Fibroblast of skin of right quadriceps (primary cell): ENCODE measurements around the gene RAD51B.
A peak's percentile ranks its signal among the peaks of the same experiment; 100 is the strongest.

Experiments used
- DNase-seq: peaks from one replicate; pipeline ENCODE4 v3.0.0-alpha.2; 2013

The RAD51B gene

DNA sequence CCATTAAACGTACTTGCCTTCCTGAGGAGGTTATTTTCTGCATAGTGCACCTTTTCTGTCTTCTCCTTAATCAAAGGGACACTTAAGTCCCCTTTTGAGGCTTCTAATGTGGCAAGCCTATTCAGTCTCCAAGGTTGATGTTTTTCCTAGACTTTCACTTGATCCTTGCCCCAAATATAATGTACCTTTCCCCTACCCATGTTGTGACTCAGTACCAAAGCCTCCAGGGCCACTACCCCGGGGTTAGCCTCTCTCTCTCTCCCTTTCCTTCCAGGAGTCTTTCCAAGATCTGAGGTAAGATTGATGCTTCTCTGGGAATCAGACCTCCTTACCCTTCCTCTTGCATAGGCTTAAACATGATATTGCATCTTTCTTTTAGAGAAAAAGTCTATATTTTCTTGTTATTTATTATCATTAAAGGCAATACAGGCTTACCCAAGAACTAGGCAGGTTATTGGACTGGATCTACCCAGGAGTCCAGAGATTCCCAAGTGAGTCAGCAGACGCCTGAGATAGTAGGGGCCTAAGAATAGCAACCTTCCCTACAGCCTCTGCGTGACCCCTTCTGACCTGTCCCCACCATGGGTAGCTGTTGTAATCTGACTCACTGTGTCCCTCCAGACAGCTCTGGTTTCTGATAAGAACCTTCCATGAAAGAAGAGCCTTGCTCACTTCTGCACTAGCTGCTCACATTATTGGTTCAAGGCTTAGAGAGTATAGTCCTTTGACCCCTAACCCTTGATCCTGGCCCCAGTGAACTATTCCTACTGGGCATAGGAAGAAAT is 800.4 kb downstream of the RAD51B start:
- peak; percentile 29 for DNase-seq

DNA sequence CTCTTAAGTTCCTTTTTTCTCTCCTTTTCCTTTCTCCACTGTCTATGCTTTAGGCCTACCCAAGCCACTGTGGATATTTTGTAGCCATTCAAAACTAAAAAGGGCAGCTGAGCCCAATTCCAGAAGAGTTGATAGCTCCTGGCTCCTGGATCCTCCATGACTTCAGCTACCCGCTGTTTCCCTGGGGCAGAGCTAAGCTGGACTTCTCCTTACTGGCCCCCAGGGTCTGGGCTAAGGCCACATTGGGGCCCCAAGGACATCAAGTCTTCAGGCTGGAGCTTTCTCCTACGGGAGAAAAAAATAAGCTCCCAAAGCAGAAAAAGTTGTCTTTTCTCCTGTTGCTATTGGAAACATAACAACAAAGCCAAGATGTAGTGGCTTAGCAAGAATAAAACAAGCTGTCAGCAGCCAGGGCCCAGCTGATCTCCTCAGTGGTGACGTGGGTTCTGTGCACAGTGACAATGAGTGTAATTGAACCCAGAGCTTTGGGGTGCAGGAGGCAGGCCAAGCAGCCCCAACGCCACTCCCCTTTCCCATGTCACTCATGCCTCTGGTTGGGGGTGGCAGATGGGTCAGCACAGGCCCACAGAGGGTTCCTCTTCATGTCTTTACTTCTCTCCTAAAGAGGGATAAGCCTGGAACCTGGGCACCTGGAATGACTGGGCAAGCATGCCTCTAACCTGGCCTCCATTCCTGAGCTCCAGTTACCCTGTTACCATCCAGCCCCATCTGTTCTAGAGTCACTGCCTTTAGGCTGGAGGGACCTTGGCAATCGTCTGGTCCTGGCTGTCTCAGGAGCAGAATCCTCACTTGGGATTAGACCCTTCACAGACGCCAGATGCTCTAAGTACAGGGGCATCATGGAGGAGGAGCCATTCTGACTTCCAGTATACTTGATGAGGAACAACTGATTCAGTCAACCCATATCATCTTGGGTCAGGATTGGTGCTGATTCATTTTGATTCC is 802.1 kb downstream of the RAD51B start:
- peak; percentile 75 for DNase-seq

DNA sequence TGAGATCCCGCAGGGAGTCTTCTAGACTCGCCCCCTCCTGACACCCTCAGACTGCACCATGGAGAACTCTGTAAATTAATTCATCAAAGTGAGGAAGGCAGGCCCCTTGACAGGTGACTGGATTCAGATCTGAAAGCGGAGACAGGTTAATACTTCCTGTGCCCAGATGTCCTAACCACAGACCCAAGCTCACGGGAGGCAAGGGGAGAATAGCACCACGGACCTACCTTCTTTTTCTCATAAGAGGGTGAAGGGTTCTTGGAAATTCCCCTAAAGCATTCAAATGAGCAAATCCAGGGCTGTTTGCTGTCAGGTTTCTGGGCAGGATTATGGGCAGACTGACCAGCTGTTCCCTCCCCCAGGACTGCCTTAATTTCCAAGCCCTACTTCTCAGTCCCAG is 803.3 kb downstream of the RAD51B start:
- DNase-seq = no peak

DNA sequence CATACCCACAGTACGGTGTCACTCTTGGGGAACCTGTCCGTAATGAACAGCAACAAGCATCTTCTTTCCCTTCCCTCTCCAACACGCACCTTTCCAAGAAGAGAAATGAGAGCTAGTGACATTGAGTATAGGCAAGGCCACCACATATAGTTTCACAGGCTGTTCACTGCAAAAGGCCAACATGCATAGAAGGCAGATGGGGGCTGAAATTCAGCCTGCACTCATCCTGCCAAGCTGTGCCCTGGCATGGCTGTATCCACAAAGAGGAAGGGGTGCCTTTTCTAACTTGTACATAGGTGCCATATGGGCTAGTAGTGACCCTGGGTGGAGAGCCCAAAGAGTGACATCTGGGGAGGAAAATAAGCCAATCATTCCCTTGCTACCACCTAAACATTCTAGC is 803.7 kb downstream of the RAD51B start:
- no peak for DNase-seq

DNA sequence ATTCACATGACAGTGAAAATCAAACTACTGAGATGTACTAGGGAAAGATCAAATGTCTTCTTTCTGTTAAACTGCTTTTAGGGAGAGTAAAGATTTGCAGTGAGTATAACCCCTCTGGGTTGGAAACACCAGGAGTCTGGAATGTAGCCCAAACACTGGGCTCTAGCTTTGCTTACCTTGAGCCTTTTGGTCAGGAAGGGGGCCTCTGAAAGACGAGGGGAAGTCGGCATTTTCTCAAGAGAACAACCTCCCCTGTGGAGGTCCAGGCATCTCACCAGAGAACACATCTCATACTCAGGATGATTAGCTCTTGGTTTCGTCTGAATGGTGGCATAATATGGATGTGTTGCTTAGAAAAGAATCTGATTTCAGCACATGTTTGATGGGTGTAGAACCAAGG is 804.2 kb downstream of the RAD51B start:
- no peak for DNase-seq

DNA sequence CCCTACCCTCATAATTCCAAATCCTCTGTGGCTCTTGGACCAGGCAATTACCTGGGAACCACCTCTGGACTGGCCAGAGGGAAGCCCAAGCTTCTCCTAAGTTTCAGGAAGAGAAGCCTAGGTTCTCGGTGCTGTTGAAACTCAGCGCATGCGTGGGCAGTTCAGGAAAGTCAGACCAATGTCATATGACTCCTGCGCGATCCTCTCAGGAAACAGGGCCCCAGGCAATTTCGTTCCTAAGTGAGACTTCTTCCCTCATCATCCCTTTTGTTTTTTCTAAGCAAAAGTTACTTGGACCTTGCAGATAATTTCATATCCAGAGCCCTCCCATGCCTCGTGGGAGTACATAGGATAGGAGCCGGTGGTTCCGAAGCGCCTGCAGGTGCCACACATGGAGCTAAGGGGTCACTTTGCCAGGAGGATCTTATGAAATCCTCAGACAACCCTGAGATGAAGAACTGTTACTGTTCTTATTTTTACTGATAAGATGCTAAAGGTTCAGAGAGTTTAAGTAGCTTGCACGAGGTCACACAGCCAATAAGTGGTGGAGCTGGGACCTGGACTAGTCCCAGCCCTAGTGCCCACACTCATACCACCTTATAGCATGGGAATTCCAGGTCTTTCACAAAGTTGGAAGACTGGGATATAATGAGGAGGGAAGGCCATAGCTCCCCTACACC is 805.1 kb downstream of the RAD51B start:
- no peak for DNase-seq

DNA sequence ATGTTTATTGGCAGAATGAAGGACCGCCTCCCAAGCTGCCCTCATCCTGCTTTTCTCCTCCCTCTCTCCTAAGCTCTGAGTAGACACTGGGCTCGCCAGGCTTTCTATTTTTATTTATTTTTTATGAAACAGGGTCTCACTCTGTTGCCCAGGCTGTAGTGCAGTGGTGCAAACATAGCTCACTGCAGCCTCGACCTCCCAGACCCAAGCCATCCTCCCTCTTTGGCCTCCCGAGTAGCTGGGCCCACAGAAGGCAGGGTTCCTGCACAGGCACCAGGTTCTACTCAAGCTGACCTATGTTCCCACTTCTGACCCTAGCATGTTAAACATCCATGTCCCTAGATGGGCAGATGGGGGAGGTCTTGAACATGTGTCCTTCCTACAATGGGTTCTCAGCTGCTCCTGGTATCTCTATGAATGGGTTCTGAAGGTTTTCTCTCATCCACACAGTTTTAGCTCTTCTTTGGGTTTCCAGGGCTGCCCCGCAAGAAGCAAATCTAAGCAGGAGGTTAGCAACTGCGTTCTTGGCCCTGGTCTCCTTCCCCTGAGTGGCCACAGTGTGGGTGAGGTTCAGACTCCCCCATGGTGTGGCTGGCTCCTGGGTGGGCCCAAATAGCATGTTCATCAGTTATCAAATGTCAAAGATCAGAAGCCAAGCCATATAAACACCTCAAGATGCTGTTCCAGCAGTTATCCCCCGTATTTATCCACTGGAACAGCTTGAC is 805.9 kb downstream of the RAD51B start:
- no peak for DNase-seq

DNA sequence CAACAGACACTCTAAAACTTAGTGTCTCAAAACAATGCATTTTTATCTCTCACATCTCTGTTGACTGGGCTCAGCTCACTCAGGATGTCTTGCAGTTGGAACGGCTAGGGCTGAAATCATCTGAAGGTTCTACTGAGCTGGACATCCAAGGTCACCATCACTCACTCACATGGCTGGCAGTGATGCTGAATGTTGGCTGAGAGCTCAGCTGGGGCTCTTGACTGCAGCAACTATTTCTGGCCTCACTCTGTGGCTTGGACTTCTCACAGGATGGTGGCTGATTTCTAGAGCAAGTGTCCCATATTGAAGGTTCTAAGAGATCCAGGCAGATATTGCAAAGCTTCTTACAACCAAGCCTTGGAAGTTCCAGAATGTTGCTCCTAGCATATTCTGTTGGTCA is 806.8 kb downstream of the RAD51B start:
- DNase-seq = no peak

DNA sequence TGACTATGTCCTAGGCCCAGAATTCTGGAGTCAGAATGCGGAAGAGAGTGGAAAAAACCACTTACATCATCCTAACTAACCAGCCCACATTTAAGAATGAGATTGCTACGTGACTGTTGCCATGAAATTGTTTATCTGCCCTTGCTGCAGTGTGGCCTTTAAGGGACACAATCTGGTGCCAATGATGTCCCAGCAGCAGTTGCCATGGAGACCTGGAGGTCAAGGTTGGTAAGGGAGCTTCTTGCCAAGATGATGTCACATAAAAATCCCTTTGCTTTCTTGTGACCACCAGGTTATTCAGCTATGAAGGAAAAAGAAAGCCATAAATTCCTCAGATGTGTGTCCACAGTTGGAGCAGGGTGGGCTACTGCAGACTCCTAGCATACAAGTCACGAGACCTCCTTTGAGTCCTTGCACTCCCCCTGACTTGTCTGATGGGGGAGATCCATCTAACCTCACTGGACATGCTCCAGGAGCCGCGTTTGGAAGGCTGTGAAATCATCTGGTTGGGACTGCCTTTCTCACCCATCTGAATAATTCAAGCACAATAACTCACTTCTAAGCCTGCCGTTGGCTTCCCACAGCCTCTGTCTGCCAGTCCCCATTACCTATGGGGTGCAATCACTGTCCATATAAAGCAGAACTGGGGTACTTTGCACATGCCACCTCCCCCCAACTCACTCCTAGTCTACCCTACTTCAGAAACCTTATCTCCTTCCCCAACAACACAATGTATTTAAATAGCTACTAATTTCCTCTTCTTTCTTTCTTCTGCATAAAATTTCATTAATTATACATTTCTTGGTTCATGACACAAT is 807.7 kb downstream of the RAD51B start:
- no peak for DNase-seq

DNA sequence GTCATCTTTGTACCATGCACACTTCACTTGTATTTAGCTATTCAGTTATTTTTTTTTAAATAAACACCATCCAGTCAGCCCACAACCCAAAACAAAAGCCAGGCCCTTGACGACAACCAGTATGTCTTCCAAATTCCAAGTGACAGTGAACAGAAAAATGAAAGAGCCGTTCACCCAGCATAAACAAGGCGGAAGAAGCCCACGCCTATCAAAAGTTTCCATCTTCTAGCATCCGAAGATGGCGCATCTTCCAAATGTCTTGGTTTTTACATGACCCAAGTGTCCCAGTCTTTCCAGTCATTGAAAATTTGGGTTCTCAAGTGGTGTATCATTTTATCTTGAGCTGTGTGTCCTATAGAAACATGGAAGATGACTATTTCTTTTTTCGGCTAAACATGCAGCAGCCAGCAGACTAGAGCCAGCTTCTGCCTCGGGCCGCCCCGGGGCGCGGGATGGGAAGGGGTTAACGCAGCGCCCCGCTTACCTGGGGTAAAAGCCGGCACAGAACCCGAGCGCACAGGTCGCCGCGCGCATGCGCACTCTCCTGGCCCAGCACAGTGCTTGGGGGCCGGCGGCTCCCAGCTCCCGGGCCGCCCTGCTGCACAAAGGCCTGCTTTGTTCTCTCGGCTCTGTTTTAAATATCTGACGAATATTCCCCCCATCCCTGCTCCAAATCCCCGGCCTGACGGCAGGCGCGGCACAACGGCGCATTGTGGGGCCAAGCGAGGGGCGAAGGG is 808.5 kb downstream of the RAD51B start:
- no peak for DNase-seq

DNA sequence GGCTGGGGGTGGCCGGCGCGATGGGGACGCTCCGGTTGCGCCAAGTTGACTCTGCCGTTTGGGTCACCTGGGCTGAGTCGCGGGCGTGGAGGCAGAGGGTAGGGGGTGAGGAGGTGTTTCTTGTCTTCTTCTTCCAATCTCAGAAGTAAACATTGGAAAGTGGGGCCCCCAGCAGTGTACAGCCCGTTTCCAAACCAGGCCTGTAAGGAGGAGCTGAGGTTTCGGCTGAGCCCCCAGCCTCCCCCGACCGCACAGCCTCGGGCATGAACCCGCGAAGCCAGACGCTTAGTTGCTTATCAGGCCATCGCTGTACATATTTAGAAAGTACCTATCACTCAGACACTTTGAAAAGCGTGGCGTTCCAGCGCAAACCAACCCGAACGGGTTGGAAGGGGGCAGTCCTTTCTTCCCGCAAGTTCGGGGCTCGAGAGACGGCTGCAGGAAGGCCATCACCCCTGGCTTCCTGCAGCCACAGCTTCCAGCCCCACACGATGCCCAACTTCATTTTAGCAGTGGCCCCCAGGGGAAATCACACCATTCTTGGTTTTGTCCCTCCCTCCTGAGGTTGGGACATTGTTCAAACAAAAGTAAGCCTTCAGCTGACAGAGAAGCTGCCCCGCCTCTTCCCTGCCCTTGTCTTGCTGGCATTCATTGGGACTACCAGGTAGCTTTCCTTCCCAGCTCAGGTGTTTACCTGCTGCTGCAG is 809.2 kb downstream of the RAD51B start:
- DNase-seq = no peak

DNA sequence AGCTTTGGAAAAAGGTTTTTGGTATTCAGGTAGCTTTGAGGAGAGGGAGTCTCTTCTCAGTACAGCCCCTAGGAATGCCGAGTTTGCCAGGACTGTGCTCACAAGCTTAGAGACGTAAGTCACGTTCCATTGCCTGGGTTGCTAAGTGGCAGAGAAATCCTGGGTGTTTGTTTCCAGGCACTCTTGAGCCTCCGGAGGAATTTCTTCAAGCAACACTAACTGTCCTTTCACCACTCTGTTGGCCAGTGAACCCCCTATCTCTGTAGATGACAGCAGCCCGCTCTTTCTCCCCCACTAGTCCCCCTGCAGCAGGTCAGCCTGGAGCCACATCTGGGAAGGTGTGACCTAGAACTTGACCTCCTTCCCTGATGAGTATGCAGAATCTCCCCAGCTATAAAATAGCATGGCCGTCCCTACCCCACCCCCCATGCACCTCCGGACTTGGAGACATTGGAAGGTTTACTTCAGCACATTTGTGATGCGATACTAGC is 810.5 kb downstream of the RAD51B start:
- no peak for DNase-seq

DNA sequence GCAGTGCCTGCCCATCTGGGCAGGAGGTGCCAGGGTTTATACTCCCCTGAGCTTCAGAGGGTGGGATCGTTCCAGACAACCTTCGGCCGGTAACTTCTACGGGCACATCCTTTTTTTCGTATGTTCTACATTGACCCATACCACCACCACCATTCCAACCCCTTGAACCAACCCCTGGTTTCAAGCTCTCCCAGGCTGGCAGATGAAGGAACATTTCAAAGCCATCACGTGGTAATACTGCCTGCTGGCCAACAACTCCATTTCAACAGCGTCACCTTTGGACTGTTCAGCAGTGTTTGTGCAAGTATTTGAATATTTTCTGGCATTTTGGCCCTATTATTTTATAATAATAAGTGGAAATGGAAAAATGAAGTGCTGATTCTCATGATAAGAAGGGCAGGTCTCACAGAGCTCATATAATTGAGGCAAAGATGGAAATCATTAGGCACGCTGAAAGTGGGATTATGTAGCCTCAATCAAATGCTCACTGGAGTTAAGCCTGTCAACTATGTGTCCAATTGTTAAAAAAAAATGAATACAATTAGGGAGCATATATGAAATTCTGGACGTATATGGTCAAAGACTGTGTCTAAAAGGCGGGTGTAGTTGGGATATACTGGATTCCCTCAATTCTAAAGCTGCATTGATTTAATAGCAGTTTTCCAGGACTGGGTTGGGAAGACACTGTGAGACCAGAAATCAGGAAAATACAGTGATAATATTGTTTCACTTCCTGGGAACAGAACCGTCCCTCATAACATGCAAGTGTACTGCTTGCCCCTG is 811.2 kb downstream of the RAD51B start:
- no peak for DNase-seq

DNA sequence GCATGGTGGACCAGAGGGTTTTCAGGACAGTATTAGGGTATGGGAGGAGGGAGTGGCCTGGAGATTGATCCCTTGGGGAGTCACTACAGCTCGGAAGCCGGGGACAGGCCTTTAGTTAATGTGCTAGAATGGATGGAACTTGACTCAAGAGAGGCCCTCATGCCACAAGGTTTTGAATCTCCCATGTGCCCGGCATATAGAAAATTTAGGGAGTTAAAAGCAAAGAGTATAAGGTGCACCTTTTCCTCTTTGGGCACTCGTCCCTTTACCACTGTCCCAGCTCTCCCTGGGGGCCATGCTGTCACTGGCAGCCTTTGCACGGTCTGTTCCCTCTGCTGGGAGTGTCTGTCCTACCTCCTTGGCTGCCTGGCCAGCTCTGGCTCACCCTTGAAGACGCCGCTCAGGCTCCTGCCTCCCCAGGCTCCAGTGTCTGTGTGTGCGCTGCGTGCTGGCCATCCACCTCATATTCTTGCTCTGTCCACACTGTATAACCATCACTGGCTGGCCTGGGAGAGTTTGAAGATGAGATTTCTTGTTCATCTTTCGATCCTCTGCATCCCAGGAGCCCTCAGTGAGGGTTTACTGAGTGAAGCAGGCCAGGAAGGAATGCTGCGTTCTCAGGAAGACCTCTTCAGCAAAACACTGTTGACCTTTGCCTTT is 811.9 kb downstream of the RAD51B start:
- DNase-seq = no peak

DNA sequence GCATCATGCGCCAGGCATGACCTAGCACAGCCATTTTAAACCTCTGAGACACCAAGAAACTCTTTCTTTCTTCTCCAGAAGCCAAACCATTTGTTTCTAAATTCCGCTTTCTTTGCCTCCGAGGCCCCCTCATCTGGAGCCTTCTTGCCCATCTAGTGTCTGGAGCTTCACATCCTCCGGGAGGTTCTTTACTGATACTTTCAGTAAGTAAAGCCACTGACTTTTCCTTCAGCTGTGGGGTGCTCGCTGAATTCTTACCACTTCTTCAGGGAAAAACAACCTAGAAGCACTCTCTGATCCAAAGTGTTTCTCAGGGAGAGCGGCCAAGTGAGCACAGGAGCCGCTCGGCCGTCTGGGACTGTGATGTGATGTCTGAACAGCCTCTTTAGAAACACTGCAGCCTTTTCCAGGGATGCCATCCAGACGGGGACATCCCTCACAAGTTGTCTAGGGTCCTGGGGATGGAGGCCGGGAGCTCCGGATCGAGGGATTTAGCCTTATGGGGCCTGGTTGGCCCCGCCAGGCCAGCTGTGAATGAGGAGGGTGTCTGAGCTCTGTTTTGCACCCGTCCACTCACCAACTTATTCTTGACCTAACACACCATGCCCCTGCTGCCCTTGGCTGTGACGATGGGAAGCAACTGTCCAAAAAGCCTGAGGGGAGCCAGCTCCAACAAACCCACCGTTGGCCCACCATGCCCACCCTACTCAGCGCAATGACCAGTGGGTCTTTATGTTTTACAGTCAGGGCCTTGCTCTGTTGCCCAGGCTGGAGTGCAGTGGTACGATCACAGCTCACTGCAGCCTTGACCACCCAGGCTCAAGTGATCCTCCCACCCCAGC is 812.7 kb downstream of the RAD51B start:
- no peak for DNase-seq

DNA sequence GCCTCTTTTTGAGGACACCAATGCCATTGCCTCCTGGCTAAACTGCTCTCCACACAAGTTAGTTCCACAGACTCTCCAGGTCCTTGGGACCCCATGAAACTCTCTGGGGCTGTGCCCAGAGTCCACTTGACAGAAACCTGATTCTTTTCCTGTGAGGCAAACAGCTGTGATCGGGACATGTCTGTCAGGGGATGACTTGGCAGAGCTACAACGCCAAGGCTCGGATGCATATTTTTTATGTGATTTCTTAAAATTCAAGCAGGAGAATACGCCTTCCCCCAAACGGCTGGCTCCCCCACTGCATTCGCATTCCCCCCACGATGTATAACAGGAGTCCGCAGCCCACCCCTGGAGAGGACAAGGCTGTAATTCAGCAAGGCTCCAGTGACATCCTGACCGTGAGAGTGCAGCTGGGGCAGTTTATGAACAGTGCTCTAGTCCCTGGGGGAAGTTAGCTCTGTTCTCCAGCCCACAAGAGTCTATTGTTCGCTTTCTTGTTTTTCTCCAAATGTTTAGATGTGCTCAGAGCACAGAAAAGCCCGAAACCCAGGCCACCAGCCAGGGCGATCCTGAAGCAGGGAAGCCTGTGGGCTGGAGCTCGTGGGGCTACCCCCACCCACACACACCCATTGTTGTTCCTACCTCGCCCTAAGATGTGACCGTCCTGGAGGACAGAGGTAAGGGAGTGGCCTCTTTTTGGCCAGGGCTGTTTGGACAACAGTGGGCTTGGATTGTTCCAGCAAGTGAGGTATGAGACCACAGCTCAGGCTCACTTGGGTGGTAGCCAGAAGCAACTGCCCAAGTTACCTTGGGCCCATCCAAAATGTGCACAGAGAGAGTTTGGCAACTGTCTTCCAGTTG is 813.8 kb downstream of the RAD51B start:
- DNase-seq = peak; percentile 45

DNA sequence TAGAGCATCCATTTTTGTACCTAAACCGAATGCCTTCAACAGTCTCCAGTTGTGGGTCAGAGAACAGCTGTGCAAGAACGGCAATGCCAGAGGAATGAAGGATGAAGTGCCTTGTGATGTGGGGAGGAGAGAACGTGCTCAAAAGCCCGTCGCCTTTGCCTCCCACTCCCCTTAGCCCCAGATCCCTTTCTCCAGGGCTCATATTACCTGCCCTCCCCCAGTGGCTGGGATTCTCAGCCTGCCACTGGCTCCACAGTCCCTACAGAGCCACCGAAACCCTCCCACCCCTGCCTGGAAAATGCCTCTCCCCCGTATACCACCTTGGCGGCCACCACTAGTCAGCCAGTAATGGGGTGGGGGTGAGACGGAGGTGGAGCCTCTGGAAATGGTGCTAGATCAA is 814.8 kb downstream of the RAD51B start:
- DNase-seq = no peak
